ENCODE results near the gene ITGB5. TPM values are rescaled to one million over a fixed set of nuclear protein-coding genes. Genes with fewer than 3 reads are reported as not detected.
"Not testable (repeated sequence)": the region's sequence is repeated elsewhere in the genome, so short reads cannot be mapped to it uniquely, and the experiment has no call there.

Gene ITGB5
- total RNA-seq, 1 donor, result 229 TPM

GRCh38 chr3:124761935-124762660 lies 125.1 kb downstream of the ITGB5 start:
- H3K4me3 ChIP-seq (ENCODE audit: low read depth, low read length), result no peak overlapping the region
- no peak for DNase-seq (ENCODE audit: low read depth)
- TF ChIP-seq, protein P1, sequence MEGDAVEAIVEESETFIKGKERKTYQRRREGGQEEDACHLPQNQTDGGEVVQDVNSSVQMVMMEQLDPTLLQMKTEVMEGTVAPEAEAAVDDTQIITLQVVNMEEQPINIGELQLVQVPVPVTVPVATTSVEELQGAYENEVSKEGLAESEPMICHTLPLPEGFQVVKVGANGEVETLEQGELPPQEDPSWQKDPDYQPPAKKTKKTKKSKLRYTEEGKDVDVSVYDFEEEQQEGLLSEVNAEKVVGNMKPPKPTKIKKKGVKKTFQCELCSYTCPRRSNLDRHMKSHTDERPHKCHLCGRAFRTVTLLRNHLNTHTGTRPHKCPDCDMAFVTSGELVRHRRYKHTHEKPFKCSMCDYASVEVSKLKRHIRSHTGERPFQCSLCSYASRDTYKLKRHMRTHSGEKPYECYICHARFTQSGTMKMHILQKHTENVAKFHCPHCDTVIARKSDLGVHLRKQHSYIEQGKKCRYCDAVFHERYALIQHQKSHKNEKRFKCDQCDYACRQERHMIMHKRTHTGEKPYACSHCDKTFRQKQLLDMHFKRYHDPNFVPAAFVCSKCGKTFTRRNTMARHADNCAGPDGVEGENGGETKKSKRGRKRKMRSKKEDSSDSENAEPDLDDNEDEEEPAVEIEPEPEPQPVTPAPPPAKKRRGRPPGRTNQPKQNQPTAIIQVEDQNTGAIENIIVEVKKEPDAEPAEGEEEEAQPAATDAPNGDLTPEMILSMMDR (IDR thresholded peaks at IDR 0.05; ENCODE audit: insufficient read depth, low read depth, low read length), result no peak

DNA sequence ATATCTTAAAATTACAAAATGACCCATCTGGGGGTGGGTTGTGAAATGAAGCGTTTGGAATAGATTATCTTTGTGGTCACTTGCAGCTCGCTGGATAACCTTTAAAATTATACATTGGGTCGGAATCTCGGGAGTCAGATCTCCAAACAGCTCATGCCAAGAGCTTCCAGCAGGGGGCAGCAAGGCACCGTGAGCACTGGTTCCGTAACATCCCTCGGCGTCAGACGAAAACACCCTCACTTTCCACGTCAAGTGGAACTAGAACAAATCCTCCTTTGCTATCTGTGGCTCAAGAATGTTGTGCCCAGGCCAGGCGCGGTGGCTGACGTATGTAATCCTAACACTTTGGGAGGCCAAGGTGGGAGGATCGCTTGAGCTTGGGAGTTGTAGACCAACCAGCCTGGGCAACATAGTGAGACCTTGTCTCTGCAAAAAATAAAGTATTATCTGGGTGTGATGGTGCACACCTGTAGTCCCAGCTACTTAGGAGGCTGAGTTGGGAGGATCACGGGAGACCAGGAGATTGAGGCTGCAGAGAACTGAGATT lies 125.8 kb downstream of the ITGB5 start:
- H3K4me3 ChIP-seq (ENCODE audit: low read depth, low read length), result no peak overlapping the region
- DNase-seq (ENCODE audit: low read depth), result peak; percentile 95
- TF ChIP-seq, protein P1 (IDR thresholded peaks at IDR 0.05; ENCODE audit: insufficient read depth, low read depth, low read length), result peak; percentile 97

- DNase-seq (ENCODE audit: low read depth), result peak; percentile 50
- H3K4me3 ChIP-seq (ENCODE audit: low read depth, low read length), result no peak overlapping the region
- TF ChIP-seq, protein P1 (IDR thresholded peaks at IDR 0.05; ENCODE audit: insufficient read depth, low read depth, low read length), result no peak
Measured at GRCh38 chr3:124760601-124761000, 126.6 kb downstream of the ITGB5 start.

GRCh38 chr3:124759666-124760401 lies 127.3 kb downstream of the ITGB5 start:
- TF ChIP-seq, protein P1 (IDR thresholded peaks at IDR 0.05; ENCODE audit: insufficient read depth, low read depth, low read length), result no peak
- H3K4me3 ChIP-seq (ENCODE audit: low read depth, low read length), result no peak overlapping the region
- no peak for DNase-seq (ENCODE audit: low read depth)

- no peak overlapping the region for H3K4me3 ChIP-seq (ENCODE audit: low read depth, low read length)
- DNase-seq (ENCODE audit: low read depth), result no peak
- TF ChIP-seq, protein P1 (IDR thresholded peaks at IDR 0.05; ENCODE audit: insufficient read depth, low read depth, low read length), result no peak
Measured at GRCh38 chr3:124758851-124759635, 128.1 kb downstream of the ITGB5 start.

DNA sequence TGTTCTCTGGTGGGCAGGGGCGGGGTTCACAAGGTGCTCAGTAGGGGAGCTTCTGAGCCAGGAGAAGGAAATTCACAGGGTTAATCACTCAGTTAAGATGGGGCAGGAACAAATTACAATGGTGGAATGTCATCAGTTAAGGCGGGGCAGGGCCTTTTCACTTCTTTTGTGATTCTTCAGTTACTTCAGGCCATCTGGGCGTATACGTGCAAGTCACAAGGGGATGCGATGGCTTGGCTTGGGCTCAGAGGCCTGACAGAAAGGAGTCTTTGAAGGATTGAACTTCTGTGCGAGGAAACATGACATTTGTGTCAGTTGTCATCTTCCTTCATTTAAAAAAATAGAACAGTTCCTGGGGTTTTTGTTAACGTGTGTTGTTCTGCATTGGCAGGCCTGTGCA lies 129.2 kb downstream of the ITGB5 start:
- DNase-seq (ENCODE audit: low read depth); H3K4me3 ChIP-seq (ENCODE audit: low read depth, low read length): not testable (repeated sequence)
